GM21529 (cell line): Measurements from ENCODE around the gene MTCH1.

Experiments
- ATAC-seq: cut with Tn5 transposase; IDR thresholded peaks from one replicate; pipeline ENCODE4 v1.9.1; 2021; ENCODE audit not compliant: unreplicated experiment

The MTCH1 gene

GRCh38 chr6:36929152-36929551 is 56.8 kb downstream of the MTCH1 start:
- ATAC-seq = no peak

DNA sequence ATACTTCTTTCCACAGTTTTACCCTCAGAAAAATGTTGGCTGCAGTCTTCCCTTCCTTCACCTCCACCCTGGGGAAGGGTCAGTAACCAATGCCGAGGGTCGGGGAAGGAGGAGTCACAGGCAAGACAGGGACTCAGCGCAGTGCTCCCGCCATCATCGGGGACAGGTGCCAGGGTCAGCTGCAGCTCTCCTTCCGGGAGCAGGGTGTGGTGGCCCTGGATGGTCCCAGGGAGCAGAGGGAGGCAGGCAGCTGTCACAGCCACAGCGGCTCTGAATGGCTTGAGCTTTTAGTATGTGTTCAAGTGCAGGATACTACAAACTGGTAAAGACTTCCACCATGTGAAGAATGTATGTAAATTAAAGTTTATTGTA is 57.5 kb downstream of the MTCH1 start:
- no peak for ATAC-seq

GRCh38 chr6:36927691-36928546 is 58.1 kb downstream of the MTCH1 start:
- no peak for ATAC-seq

DNA sequence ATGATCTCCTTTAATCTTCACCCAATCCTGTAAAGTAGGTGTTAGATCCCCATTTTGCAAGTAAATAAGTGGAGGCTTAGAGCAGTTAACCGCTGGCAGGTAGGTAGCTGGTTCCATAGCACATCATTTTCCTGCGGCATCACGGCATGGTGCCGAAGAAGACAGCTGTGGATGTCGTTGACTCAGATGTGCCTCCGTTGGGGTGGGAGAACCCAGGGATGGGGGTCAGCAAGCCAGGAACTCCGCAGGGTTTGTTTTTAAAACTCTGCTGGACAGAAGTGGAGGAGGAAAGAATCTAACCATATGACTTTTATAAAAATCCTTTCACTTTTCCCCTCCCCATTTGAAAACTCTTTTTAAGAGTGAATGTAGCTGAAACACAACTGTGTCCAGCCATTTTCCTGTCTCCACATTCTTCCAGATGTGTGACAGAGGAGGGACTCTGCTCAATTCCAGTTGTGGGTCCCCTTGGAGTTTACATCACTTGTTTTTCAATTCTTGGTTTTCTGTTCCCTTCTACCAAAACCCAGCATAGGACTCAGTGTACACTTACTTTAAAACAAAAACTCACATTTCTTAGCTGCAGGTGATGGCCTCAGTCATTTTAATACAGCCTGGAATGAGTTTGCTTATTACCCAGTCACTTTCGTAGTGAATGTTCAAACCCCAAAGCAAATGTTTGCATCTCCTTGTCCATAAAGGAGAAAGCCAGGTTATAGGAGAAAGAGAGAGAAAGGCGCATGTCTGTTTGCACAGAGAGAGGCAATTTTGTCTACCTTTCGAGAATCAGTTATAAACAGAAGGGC is 59.1 kb downstream of the MTCH1 start:
- ATAC-seq = no peak

- ATAC-seq = no peak
Measured at GRCh38 chr6:36925809-36926208, 60.2 kb downstream of the MTCH1 start.

- ATAC-seq = no peak
Measured at GRCh38 chr6:36924778-36925374, 61.1 kb downstream of the MTCH1 start.

- ATAC-seq = no peak
Measured at GRCh38 chr6:36924131-36924530, 61.9 kb downstream of the MTCH1 start.

DNA sequence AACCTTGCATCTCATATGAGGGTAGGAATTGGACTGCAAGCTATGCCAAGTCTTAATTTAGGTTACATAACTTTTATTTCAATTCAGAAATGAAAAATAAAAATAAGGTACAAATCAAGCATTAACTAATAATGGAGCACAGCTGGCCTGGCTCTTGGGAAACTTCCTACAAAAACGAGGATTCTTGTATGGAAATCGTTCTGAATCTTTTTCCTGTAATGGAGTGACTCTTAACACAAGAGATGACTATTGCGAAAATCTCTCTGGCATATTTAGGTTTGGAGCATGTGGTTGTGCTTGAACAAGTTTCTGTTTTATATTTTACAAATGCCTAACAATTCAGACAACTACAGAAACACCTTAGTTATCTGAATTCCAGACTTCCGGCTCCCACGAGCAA is 65.5 kb downstream of the MTCH1 start:
- no peak for ATAC-seq

DNA sequence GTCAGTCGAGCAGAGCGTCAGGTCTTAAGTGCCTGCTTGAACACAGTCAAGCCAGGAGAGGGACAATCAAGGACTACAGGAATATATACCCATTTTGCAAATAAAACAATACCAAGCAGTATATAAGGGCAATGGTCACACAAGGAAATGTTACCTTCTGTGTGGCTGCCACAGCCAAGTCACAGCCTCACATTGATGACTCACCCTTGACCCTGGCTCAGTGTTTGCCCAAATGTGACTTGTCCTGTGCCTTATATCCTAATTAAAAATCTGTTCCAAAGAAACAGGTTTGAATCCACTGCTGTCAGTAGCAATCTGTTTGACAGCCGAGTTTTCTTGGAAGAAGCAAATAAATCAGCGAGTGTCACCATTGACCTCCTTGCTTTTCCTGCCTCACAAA is 65.9 kb downstream of the MTCH1 start:
- ATAC-seq = no peak
